GM23338 (cell line): ENCODE results near the gene SLC9A9.

Experiments
- CREB1 ChIP-seq: fragments of 250-450 bp; sonication (Bioruptor Pico); IDR thresholded peaks from 2 replicates; pipeline ENCODE4 v1.5.0; 2020; ENCODE audit warnings: low read depth, mild to moderate bottlenecking, moderate library complexity
- EZH2 ChIP-seq: fragments of 200-600 bp; sonication (generic); IDR thresholded peaks from one replicate; pipeline ENCODE4 v1.8.0; 2017; ENCODE audit warnings: antibody characterized with exemption, mild to moderate bottlenecking, low read depth; ENCODE audit not compliant: unreplicated experiment
- EZH2phosphoT487 ChIP-seq: fragments of 200-600 bp; sonication (generic); IDR thresholded peaks from one replicate; pipeline ENCODE4 v1.8.1; 2018; ENCODE audit warnings: antibody characterized with exemption; ENCODE audit not compliant: unreplicated experiment
- JUNB ChIP-seq: IDR thresholded peaks from one replicate; pipeline ENCODE4 v1.6.1; 2016; ENCODE audit warnings: antibody characterized with exemption; ENCODE audit not compliant: unreplicated experiment
- NANOG ChIP-seq: IDR thresholded peaks from 2 replicates; pipeline ENCODE4 v1.6.1; 2016; ENCODE audit warnings: antibody characterized with exemption, borderline replicate concordance
- POLR2AphosphoS5 ChIP-seq: IDR thresholded peaks from 2 replicates; pipeline ENCODE4 v1.6.1; 2016; ENCODE audit warnings: antibody characterized with exemption, low read depth
- STAT1 ChIP-seq: IDR thresholded peaks from one replicate; pipeline ENCODE4 v1.6.1; 2016; ENCODE audit warnings: antibody characterized with exemption; ENCODE audit not compliant: unreplicated experiment
- ZNF114 ChIP-seq: fragments of 250-450 bp; sonication (Bioruptor Pico); IDR thresholded peaks from 2 replicates; pipeline ENCODE4 v1.5.0; 2020; ENCODE audit warnings: mild to moderate bottlenecking, moderate library complexity
- TF ChIP-seq, protein P1 (sequence below), 2 experiments: fragments of 200-600 bp in 1 of 2; sonication (generic) in 1 of 2; conservative IDR thresholded peaks; 2 replicates each; pipeline versions ENCODE4 v1.5.1 to v1.6.1; 2016 to 2017; ENCODE audit warnings: antibody characterized with exemption in 2 of 2, low read depth in 2 of 2, mild to moderate bottlenecking in 2 of 2, moderate library complexity in 1 of 2
- TF ChIP-seq, protein P2 (sequence below): IDR thresholded peaks from 2 replicates; pipeline ENCODE4 v1.6.1; 2016; ENCODE audit warnings: antibody characterized with exemption
- TF ChIP-seq, protein P3 (sequence below): IDR thresholded peaks from one replicate; pipeline ENCODE4 v1.6.1; 2018; ENCODE audit warnings: antibody characterized with exemption; ENCODE audit not compliant: unreplicated experiment

DNA sequence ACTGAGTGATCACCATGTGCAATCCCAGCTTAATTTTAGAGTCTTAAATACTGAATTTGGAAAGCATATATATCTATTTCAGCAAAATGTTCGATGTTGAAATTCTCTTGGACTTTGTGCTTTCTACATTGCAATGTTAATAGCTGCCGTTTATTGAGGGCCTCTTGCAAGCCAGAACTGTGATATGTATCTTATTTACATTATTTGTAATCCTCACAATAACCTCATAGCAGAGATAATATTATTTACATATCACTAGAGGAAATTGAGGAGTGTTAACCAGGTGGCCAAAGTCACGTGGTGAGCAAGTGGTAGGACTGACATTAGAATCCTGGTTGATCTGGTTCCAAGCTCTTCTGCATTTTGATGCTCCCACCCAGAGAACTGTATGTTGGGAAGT is 254.1 kb downstream of the SLC9A9 start:
- TF ChIP-seq, protein P1, sequence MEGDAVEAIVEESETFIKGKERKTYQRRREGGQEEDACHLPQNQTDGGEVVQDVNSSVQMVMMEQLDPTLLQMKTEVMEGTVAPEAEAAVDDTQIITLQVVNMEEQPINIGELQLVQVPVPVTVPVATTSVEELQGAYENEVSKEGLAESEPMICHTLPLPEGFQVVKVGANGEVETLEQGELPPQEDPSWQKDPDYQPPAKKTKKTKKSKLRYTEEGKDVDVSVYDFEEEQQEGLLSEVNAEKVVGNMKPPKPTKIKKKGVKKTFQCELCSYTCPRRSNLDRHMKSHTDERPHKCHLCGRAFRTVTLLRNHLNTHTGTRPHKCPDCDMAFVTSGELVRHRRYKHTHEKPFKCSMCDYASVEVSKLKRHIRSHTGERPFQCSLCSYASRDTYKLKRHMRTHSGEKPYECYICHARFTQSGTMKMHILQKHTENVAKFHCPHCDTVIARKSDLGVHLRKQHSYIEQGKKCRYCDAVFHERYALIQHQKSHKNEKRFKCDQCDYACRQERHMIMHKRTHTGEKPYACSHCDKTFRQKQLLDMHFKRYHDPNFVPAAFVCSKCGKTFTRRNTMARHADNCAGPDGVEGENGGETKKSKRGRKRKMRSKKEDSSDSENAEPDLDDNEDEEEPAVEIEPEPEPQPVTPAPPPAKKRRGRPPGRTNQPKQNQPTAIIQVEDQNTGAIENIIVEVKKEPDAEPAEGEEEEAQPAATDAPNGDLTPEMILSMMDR (conservative IDR thresholded peaks at IDR 0.05; ENCODE audit: low read depth in 2 of 2): no peak
- no peak for TF ChIP-seq EZH2phosphoT487
- TF ChIP-seq, protein P2, sequence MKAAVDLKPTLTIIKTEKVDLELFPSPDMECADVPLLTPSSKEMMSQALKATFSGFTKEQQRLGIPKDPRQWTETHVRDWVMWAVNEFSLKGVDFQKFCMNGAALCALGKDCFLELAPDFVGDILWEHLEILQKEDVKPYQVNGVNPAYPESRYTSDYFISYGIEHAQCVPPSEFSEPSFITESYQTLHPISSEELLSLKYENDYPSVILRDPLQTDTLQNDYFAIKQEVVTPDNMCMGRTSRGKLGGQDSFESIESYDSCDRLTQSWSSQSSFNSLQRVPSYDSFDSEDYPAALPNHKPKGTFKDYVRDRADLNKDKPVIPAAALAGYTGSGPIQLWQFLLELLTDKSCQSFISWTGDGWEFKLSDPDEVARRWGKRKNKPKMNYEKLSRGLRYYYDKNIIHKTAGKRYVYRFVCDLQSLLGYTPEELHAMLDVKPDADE: no peak
- TF ChIP-seq, protein P3, sequence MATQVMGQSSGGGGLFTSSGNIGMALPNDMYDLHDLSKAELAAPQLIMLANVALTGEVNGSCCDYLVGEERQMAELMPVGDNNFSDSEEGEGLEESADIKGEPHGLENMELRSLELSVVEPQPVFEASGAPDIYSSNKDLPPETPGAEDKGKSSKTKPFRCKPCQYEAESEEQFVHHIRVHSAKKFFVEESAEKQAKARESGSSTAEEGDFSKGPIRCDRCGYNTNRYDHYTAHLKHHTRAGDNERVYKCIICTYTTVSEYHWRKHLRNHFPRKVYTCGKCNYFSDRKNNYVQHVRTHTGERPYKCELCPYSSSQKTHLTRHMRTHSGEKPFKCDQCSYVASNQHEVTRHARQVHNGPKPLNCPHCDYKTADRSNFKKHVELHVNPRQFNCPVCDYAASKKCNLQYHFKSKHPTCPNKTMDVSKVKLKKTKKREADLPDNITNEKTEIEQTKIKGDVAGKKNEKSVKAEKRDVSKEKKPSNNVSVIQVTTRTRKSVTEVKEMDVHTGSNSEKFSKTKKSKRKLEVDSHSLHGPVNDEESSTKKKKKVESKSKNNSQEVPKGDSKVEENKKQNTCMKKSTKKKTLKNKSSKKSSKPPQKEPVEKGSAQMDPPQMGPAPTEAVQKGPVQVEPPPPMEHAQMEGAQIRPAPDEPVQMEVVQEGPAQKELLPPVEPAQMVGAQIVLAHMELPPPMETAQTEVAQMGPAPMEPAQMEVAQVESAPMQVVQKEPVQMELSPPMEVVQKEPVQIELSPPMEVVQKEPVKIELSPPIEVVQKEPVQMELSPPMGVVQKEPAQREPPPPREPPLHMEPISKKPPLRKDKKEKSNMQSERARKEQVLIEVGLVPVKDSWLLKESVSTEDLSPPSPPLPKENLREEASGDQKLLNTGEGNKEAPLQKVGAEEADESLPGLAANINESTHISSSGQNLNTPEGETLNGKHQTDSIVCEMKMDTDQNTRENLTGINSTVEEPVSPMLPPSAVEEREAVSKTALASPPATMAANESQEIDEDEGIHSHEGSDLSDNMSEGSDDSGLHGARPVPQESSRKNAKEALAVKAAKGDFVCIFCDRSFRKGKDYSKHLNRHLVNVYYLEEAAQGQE: no peak
- TF ChIP-seq NANOG: no peak
- TF ChIP-seq EZH2: no peak
- TF ChIP-seq STAT1: no peak
- TF ChIP-seq ZNF114 (CRISPR knock-in tag): no peak
- no peak for TF ChIP-seq CREB1 (CRISPR knock-in tag)
- TF ChIP-seq POLR2AphosphoS5: no peak
- TF ChIP-seq JUNB: no peak
